Subcutaneous abdominal adipose tissue (tissue), 5 donors: ENCODE results near the gene ATPAF1.

ENCODE experiments used
- H3K27ac ChIP-seq: one replicate; pipeline ENCODE4 v1.7.0; 2013; ENCODE audit warnings: low read depth, mild to moderate bottlenecking, inconsistent platforms, low read length, moderate library complexity
- H3K27me3 ChIP-seq, 5 donors: one replicate each; pipeline ENCODE4 v1.7.0; 2013; ENCODE audit warnings: low read length in 5 of 5, inconsistent platforms in 1 of 5; ENCODE audit not compliant: control insufficient read depth in 5 of 5, insufficient read depth in 4 of 5
- H3K36me3 ChIP-seq, 5 donors: one replicate each; pipeline ENCODE4 v1.7.0; 2013; ENCODE audit warnings: low read length in 5 of 5; ENCODE audit not compliant: control insufficient read depth in 5 of 5, insufficient read depth in 5 of 5
- H3K4me1 ChIP-seq, 5 donors: one replicate each; pipeline ENCODE4 v1.7.0; 2013; ENCODE audit warnings: low read length in 5 of 5, mild to moderate bottlenecking in 3 of 5, moderate library complexity in 1 of 5; ENCODE audit not compliant: control insufficient read depth in 5 of 5, insufficient read depth in 5 of 5
- H3K4me3 ChIP-seq, 5 donors: one replicate each; pipeline ENCODE4 v1.7.0; 2013; ENCODE audit warnings: low read length in 5 of 5, low read depth in 1 of 5
- H3K9ac ChIP-seq, 5 donors: one replicate each; pipeline ENCODE4 v1.7.0; 2013; ENCODE audit warnings: low read length in 5 of 5, mild to moderate bottlenecking in 4 of 5, moderate library complexity in 3 of 5
- H3K9me3 ChIP-seq, 5 donors: one replicate each; pipeline ENCODE4 v1.7.0; 2013; ENCODE audit warnings: low read length in 5 of 5; ENCODE audit not compliant: control insufficient read depth in 5 of 5
- donor health status: healthy.
- donor health status: healthy.
- donor health status: healthy.
- donor health status: healthy.
- donor health status: healthy.

ATPAF1 gene

DNA sequence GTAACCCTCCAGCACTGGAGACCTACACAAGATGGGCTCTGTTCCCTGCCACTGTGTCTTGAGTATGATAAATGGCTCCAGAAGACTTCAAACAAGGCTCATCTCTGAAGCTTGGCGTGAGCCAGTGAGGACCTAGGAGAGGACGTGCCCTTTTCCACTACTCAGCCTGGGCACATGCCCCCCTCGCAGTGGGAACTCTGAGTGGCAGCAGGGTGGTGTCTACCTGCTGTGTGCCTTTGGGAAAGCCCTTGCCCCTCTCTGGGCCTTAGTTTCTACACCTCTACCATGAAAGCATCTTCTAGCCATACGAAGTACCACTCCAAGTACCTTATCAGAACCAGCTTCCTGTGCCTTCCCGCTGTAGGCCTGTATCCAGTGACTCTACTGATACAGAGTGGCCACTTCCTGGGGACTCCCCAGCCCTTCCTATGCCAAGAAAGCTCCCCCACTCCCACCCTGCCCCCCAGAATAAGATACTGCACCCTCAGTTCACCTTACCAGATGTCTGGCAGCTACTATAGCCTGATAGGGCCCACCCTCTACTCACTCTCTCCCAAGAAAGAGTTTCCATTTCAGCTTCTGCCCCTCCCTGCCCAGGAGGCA lies 48.4 kb downstream of the ATPAF1 start:
- H3K27me3 ChIP-seq = no peaks in the 10 kb centered on the region
- no peak overlapping the region for H3K27ac ChIP-seq
- no peak overlapping the region for H3K4me3 ChIP-seq
- H3K9me3 ChIP-seq = no peaks in the 10 kb centered on the region
- no peak overlapping the region for H3K9ac ChIP-seq
- peaks cover 9 to 33% (median 20%) of the 10 kb centered on the region in 5 donors for H3K4me1 ChIP-seq
- H3K36me3 ChIP-seq = no peaks in the 10 kb centered on the region

DNA sequence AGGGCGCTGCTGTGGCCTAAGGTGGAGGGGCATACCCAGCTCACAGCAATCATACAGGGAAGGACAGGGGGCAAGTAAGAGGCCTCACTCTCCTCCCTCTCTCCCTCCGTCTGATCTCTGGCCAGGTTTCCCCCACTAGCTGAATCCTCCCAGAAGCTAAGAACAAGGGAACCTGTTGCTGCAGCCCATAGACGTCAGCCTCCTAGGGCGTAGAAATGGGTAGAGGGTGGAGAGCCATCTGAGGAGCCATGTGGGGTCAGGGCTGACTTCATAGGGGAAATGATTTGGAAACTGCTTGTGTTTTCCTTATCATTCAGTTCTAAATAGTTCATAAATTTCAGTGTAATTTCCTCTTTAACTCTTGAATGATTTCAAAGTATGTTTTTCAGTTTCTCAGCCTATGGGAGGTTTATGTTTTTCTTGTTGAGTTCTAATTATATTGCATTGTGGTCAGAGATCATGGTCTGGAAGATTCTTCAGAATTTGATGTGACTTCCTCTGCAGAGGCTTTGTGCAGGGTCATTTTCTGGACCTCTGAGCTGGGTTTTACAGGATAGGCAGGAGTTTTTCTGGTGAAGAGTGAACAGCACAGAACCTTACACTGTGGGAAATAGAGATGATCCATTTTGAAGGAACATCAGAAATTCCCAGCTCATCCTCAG lies 49.3 kb downstream of the ATPAF1 start:
- no peak overlapping the region for H3K9ac ChIP-seq
- H3K4me1 ChIP-seq = peaks cover 16 to 37% (median 29%) of the 10 kb centered on the region in 5 donors
- no peaks in the 10 kb centered on the region for H3K36me3 ChIP-seq
- no peak overlapping the region for H3K4me3 ChIP-seq
- H3K9me3 ChIP-seq = no peaks in the 10 kb centered on the region
- no peak overlapping the region for H3K27ac ChIP-seq
- H3K27me3 ChIP-seq = no peaks in the 10 kb centered on the region

DNA sequence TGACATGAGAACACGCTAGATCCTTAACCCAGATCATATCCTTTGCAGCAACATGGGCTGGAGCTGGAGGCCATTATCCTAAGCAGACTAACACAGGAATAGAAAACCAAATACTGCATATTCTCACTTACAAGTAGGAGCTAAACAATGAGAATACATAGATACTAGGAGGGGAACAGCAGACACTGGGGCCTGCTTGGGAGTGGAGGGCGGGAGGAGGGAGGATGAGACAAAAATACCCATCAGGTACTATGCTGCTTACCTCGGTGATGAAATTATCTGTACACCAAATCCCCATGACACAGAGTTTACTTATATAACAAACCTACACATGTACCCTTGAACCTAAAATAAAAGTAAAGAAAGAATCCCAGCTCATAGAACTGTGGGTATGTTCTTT lies 50.3 kb downstream of the ATPAF1 start:
- Histone ChIP-seq H3K9ac (no peak overlapping the region), H3K4me1 (peaks cover 20 to 46% (median 39%) of the 10 kb centered on the region in 5 donors), H3K9me3 (no peaks in the 10 kb centered on the region), H3K36me3 (peaks cover 0 to 5% (median 3%) of the 10 kb centered on the region in 5 donors), H3K27ac (no peak overlapping the region), H3K27me3 (no peaks in the 10 kb centered on the region), H3K4me3 (no peak overlapping the region)

DNA sequence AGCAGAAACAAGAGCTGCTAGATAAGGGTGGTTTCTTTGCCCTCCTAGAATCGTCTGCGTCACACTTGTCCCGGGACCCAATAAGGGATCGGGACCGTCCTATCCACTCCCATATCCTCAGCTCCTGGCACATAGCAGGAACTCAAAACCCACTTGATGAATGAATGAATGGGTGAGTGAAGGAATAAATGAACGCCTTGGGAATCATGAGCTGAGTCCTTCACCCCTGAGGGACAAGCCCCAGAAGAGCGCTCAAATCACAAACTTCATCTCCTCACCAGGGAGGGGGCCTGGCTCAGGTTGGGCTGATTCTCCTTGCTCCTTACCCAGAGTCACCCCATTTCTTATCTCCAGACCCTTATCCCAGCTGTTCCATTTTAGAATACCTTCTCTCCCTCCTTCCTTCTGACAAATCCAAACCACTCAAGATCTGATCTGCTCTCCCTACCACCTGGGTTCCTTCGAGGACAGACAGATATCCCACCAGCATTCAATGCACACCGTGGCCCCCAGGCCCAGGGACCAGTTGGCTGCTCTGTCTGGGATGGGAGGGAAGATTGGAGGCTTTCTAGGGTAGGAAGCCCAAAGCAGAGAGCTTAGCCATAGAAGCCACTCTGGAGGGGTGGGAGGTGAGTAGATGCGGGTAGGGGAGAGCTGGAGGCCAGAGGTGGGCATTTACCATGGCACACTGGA lies 50.9 kb downstream of the ATPAF1 start:
- peak overlapping the region; percentile 97 for H3K27ac ChIP-seq
- H3K4me3 ChIP-seq = peak overlapping the region; percentile 80 to 98 (median 93)
- no peaks in the 10 kb centered on the region for H3K9me3 ChIP-seq
- H3K27me3 ChIP-seq = no peaks in the 10 kb centered on the region
- peak overlapping the region; percentile 71 to 95 (median 85) for H3K9ac ChIP-seq
- H3K36me3 ChIP-seq = peaks cover 0 to 9% (median 6%) of the 10 kb centered on the region in 5 donors
- peaks cover 20 to 47% (median 44%) of the 10 kb centered on the region in 5 donors for H3K4me1 ChIP-seq

DNA sequence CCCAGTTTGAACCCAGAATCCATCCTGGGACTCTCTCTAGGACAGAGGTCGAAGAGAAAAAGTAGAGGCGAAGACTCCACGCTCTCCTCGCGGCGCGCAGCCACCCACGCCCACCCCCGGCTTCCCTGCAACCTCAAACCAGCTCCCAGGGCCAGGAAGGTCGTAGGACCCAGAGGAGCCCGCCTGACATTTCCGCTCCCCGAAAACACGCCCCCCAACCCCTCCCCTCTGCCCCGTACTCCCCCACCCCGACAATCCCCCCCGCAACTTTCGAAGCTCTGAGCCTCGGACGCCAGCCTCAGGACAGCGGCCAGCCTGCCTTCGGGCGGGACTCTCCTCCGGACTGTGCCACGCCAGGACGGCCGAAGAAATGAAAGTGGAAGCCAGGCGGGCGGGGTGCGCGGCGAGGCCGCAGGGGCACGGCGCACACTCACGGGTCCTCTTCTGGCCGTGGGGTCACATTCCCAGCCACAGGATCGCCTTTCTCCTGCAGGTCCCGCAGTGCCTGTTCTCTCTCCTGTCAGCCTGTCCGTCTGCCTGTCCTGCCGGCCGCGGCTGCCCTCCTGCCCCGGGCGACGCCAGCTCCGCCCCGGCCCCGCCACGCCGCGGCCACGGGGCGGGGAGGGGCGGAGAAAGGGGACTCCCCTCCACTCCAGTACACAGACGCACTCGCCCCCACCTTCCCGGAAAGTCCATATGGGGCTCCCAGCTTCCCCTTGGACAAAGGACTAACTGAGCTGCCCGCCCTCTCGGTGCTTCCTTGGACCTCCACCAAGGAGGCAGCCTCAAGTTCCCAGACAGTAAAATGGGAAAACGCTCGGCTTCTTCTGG lies 51.7 kb downstream of the ATPAF1 start, which contains the start of gene MOB3C:
TSS of gene MOB3C (minus strand) at position 535 of the 831 bp plus-strand sequence. CDS start 3,490 bp downstream, outside the sequence.
- H3K9me3 ChIP-seq = no peaks in the 10 kb centered on the region
- H3K27me3 ChIP-seq = no peaks in the 10 kb centered on the region
- peak within 1 kb of the TSS; percentile 81 to 96 (median 91) for H3K9ac ChIP-seq
- H3K36me3 ChIP-seq = peaks cover 0 to 16% (median 11%) of the 10 kb centered on the region in 5 donors
- H3K4me1 ChIP-seq = peaks cover 20 to 54% (median 52%) of the 10 kb centered on the region in 5 donors
- H3K27ac ChIP-seq = peak within 1 kb of the TSS; percentile 97
- H3K4me3 ChIP-seq = peak within 1 kb of the TSS; percentile 83 to 98 (median 93)

DNA sequence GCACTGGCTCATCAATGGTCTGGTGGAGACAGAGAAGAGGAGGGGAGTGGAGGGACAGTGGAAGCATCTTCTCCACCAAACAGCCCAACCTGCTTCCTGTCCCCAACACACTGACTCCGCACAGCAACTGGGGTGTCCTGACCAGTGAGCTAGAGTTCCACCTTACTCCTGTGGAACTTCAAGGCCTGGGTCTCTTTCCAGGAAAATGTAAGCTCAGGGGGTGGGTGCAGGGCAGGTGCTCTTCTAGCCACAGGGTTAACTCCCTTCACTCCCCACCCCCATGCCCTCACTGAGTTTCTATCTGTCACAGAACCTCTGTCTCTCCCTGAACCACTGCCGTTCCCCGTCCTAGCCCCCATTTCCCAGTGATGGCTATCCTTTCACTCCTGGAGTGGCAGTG lies 52.4 kb downstream of the ATPAF1 start:
- Histone ChIP-seq H3K27ac (peak overlapping the region; percentile 97), H3K4me3 (peak overlapping the region; percentile 78 to 98 (median 93)), H3K36me3 (peaks cover 0 to 24% (median 14%) of the 10 kb centered on the region in 5 donors), H3K27me3 (no peaks in the 10 kb centered on the region), H3K9ac (peak overlapping the region; percentile 77 to 96 (median 91)), H3K9me3 (no peaks in the 10 kb centered on the region), H3K4me1 (peaks cover 20 to 60% (median 58%) of the 10 kb centered on the region in 5 donors)

DNA sequence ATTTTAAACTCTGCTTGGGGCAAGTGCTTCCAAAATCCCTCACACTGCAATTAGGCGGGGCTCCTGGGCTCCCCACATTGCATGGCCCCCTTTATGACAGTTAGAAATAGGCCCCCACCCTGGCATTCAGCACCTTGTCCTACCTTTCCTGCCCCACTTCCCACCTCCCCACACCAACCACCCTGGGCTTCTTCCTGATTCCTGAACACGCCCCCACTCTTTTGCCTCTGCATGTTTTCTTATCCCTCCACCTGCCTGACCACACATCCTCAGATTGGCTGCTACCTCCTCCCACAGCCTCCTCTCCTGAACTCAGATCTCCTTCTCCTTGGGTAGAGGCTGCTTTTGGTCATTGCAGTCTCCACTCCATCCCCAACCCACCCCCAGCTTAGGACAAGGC lies 53.1 kb downstream of the ATPAF1 start:
- peak overlapping the region; percentile 97 for H3K27ac ChIP-seq
- H3K27me3 ChIP-seq = no peaks in the 10 kb centered on the region
- peak overlapping the region; percentile 78 to 98 (median 93) for H3K4me3 ChIP-seq
- H3K9me3 ChIP-seq = no peaks in the 10 kb centered on the region
- peaks cover 0 to 29% (median 18%) of the 10 kb centered on the region in 5 donors for H3K36me3 ChIP-seq
- H3K9ac ChIP-seq = peak overlapping the region; percentile 77 to 96 (median 91)
- H3K4me1 ChIP-seq = peaks cover 20 to 60% (median 58%) of the 10 kb centered on the region in 5 donors

DNA sequence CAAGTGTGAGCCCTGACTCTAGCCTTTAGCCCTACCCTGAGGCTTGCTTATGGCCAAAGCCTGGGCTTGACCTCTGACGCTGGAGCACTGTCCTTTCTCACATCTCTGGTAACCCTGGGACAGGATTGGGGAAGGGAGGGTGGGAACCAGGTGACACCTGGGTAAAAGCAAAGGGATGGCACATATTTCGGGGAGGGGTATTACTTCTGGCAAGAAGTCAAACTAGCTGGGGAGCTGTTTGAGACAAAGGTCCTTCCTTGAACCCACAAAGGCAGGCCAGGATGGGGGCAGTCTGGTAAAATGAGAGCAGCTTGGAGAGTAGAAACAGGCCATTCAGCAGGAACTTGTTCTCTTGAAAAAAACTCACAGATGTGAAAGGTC lies 53.6 kb downstream of the ATPAF1 start:
- H3K4me1 ChIP-seq = peaks cover 20 to 60% (median 58%) of the 10 kb centered on the region in 5 donors
- peak overlapping the region in 3 of 5 donors; percentile 44 to 91 (median 49) for H3K9ac ChIP-seq
- peak overlapping the region; percentile 97 for H3K27ac ChIP-seq

More for the DNA sequence above, 53.6 kb downstream of the ATPAF1 start:
- peaks cover 0 to 34% (median 23%) of the 10 kb centered on the region in 5 donors for H3K36me3 ChIP-seq
- H3K27me3 ChIP-seq = no peaks in the 10 kb centered on the region
- H3K9me3 ChIP-seq = no peaks in the 10 kb centered on the region
- peak overlapping the region in 3 of 5 donors; percentile 43 to 93 (median 88) for H3K4me3 ChIP-seq
